ENCODE measurements around the gene SHMT2. TPM values are rescaled to one million over a fixed set of nuclear protein-coding genes. Genes with fewer than 3 reads are reported as not detected.
A peak's percentile ranks its signal among the peaks of the same experiment; 100 is the strongest.

Gene SHMT2
- total RNA-seq, 1 experiment from 2014 or later: 227 TPM

DNA sequence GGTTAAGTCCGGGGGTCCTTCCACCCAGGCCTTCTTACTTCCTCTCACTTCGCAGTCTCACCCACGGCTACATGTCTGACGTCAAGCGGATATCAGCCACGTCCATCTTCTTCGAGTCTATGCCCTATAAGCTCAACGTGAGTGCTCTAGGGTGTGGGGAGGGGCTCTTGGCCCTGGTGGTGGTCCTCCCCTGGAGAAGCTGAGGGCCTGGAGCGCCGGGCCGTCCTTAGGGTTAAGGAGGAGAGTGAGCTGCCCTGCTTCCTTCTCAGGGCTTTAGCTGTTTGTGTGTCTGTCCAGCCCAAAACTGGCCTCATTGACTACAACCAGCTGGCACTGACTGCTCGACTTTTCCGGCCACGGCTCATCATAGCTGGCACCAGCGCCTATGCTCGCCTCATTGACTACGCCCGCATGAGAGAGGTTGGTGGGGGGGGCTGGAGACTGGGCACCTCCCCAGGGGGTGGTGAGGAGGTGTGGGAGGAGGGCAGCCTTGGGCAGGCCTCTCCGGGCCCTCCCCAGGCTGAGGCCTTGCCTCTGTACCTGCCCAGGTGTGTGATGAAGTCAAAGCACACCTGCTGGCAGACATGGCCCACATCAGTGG, 2.7 kb downstream of the SHMT2 start:
- ChIA-PET POLR2A (ENCODE audit: unreplicated experiment) (interaction anchor here (0.6 kb wide), 1 partner anchor 61 kb away, joined by 3 read pairs; no protein-coding TSS in a partner anchor), CTCF (no interaction called here)
- H2AFZ ChIP-seq: no peak overlapping the region
- peaks cover 33% of the 10 kb centered on the region for H3K4me1 ChIP-seq (replicated peaks; ENCODE audit: insufficient read depth)
- peak overlapping the region; percentile 97 for H3K4me2 ChIP-seq
- peaks cover 38% of the 10 kb centered on the region for H3K36me3 ChIP-seq (ENCODE audit: low read depth)
- no TSS peak for BruUV-seq (replicated peaks)
- peaks cover 28% of the 10 kb centered on the region for H4K20me1 ChIP-seq (ENCODE audit: insufficient read depth)
- intact Hi-C loops (cut with micrococcal nuclease; ENCODE audit: unreplicated experiment): no loop called here
- no peaks in the 10 kb centered on the region for H3K9me2 ChIP-seq (ENCODE audit: insufficient read depth)
- H3K27ac ChIP-seq: no peak overlapping the region
- peaks cover 68% of the 10 kb centered on the region for H3F3A ChIP-seq (ENCODE audit: insufficient read depth, low read depth)
- TF ChIP-seq, protein P1, sequence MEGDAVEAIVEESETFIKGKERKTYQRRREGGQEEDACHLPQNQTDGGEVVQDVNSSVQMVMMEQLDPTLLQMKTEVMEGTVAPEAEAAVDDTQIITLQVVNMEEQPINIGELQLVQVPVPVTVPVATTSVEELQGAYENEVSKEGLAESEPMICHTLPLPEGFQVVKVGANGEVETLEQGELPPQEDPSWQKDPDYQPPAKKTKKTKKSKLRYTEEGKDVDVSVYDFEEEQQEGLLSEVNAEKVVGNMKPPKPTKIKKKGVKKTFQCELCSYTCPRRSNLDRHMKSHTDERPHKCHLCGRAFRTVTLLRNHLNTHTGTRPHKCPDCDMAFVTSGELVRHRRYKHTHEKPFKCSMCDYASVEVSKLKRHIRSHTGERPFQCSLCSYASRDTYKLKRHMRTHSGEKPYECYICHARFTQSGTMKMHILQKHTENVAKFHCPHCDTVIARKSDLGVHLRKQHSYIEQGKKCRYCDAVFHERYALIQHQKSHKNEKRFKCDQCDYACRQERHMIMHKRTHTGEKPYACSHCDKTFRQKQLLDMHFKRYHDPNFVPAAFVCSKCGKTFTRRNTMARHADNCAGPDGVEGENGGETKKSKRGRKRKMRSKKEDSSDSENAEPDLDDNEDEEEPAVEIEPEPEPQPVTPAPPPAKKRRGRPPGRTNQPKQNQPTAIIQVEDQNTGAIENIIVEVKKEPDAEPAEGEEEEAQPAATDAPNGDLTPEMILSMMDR (conservative IDR thresholded peaks at IDR 0.05): no peak
- no peak for TF ChIP-seq EZH2 (IDR thresholded peaks at IDR 0.05; ENCODE audit: low read depth)
- H3K27me3 ChIP-seq (ENCODE audit: insufficient read depth, low read depth): no peaks in the 10 kb centered on the region
- DNase-seq: no peak
- peaks cover 45% of the 10 kb centered on the region for H3K79me2 ChIP-seq (ENCODE audit: low read depth)
- H3K9me3 ChIP-seq (ENCODE audit: insufficient read depth, low read depth): no peaks in the 10 kb centered on the region
- H3K4me3 ChIP-seq: no peak overlapping the region; the same call in 1 of the 2 replicates

DNA sequence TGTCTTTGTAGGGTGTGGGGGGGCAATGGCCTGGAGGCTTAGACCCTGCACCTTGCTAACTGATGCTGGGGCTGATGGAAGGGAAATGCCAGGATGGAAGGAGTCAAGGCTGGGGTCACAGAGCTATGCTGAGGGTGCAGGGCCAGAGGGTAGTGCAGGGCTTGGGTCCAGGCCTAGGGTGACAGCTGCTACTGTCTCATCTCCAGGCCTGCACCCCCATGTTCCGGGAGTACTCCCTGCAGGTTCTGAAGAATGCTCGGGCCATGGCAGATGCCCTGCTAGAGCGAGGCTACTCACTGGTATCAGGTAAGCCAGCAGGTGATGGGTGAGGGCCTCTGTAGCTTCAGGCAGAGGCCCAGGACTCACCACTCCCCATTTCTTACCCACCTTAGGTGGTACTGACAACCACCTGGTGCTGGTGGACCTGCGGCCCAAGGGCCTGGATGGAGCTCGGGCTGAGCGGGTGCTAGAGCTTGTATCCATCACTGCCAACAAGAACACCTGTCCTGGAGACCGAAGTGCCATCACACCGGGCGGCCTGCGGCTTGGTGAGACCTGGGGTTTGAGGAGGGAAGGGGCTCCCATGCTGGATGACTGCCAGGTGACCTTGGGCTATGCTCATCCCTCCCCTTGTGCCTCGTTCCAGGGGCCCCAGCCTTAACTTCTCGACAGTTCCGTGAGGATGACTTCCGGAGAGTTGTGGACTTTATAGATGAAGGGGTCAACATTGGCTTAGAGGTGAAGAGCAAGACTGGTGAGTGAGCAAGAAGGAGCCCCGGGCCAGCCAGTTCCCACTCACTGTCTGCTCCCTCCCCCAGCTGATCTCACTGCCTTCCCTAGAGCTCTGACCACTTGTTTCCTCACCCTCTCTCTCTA, 4.1 kb downstream of the SHMT2 start:
- H3K79me2 ChIP-seq (ENCODE audit: low read depth): peaks cover 44% of the 10 kb centered on the region
- H3K4me3 ChIP-seq: no peak overlapping the region
- CTCF ChIA-PET: no interaction called here
- H4K20me1 ChIP-seq (ENCODE audit: insufficient read depth): peaks cover 28% of the 10 kb centered on the region
- H2AFZ ChIP-seq: no peak overlapping the region
- H3K4me2 ChIP-seq: no peak overlapping the region
- H3F3A ChIP-seq (ENCODE audit: insufficient read depth, low read depth): peaks cover 78% of the 10 kb centered on the region
- no peak for TF ChIP-seq EZH2 (IDR thresholded peaks at IDR 0.05; ENCODE audit: low read depth)
- TF ChIP-seq, protein P1 (conservative IDR thresholded peaks at IDR 0.05): no peak
- H3K27ac ChIP-seq: no peak overlapping the region
- H3K9me2 ChIP-seq (ENCODE audit: insufficient read depth): no peaks in the 10 kb centered on the region
- no TSS peak for BruUV-seq (replicated peaks)
- POLR2A ChIA-PET (ENCODE audit: unreplicated experiment): no interaction called here
- no peaks in the 10 kb centered on the region for H3K27me3 ChIP-seq (ENCODE audit: insufficient read depth, low read depth)
- DNase-seq: no peak
- H3K9me3 ChIP-seq (ENCODE audit: insufficient read depth, low read depth): no peaks in the 10 kb centered on the region
- intact Hi-C loops (cut with micrococcal nuclease; ENCODE audit: unreplicated experiment): no loop called here
- peaks cover 26% of the 10 kb centered on the region for H3K4me1 ChIP-seq (replicated peaks; ENCODE audit: insufficient read depth)
- H3K36me3 ChIP-seq (ENCODE audit: low read depth): peaks cover 38% of the 10 kb centered on the region

DNA sequence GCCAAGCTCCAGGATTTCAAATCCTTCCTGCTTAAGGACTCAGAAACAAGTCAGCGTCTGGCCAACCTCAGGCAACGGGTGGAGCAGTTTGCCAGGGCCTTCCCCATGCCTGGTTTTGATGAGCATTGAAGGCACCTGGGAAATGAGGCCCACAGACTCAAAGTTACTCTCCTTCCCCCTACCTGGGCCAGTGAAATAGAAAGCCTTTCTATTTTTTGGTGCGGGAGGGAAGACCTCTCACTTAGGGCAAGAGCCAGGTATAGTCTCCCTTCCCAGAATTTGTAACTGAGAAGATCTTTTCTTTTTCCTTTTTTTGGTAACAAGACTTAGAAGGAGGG, 4.7 kb downstream of the SHMT2 start:
- Histone ChIP-seq H3K27me3 (ENCODE audit: insufficient read depth, low read depth) (no peaks in the 10 kb centered on the region; the same call in 1 of the 2 replicates), H3K4me3 (no peak overlapping the region), H4K20me1 (ENCODE audit: insufficient read depth) (peaks cover 28% of the 10 kb centered on the region), H3K36me3 (ENCODE audit: low read depth) (peaks cover 38% of the 10 kb centered on the region), H3K27ac (no peak overlapping the region), H3K9me2 (ENCODE audit: insufficient read depth) (no peaks in the 10 kb centered on the region), H3K4me1 (replicated peaks; ENCODE audit: insufficient read depth) (peaks cover 22% of the 10 kb centered on the region), H3K9me3 (ENCODE audit: insufficient read depth, low read depth) (no peaks in the 10 kb centered on the region), H3F3A (ENCODE audit: insufficient read depth, low read depth) (peaks cover 74% of the 10 kb centered on the region), H3K79me2 (ENCODE audit: low read depth) (peaks cover 38% of the 10 kb centered on the region), H3K4me2 (no peak overlapping the region), H2AFZ (no peak overlapping the region)
- BruUV-seq (replicated peaks): no TSS peak
- ChIA-PET POLR2A (ENCODE audit: unreplicated experiment) (no interaction called here), CTCF (no interaction called here)
- DNase-seq: no peak
- intact Hi-C loops (cut with micrococcal nuclease; ENCODE audit: unreplicated experiment): no loop called here
- TF ChIP-seq, protein P1 (conservative IDR thresholded peaks at IDR 0.05): no peak
- TF ChIP-seq EZH2 (IDR thresholded peaks at IDR 0.05; ENCODE audit: low read depth): no peak

Measured in PC-9 (cell line).